Activated CD8-positive, alpha-beta T cell treated with anti-CD3 and anti-CD28 coated beads, Interleukin-2, amount 10 ng/mL, durations not matched to agents 7 days and 5 days (primary cell): Measurements from ENCODE around the gene POU2AF1. TPM values are rescaled to one million over a fixed set of nuclear protein-coding genes. Genes with fewer than 3 reads are reported as not detected.

Experiments
- ATAC-seq: fragments of 150-1000 bp; cut with Tn5 transposase; one replicate; pipeline ENCODE4 v1.10.0; 2021; ENCODE audit warnings: moderate library complexity
- CTCF ChIA-PET: fragments of 350-600 bp; sonication (Branson Sonifier 250); formaldehyde crosslinking; loops from one replicate; lab custom pipeline; 2021; ENCODE audit warnings: antibody characterized with exemption; lab: Charles Lee
- POLR2A ChIA-PET: fragments of 350-600 bp; sonication (Branson Sonifier 250); formaldehyde crosslinking; loops from one replicate; lab custom pipeline; 2021; ENCODE audit warnings: antibody characterized with exemption; lab: Charles Lee
- DNase-seq: peaks from one replicate; pipeline ENCODE4 v3.0.0-alpha.2; 2020
- H3K27ac Mint-ChIP-seq: one replicate; pipeline ENCODE4 v1.8.0; 2021; ENCODE audit warnings: mild to moderate bottlenecking, mixed read lengths
- H3K27me3 Mint-ChIP-seq: one replicate; pipeline ENCODE4 v1.8.0; 2021; ENCODE audit warnings: low read depth, mixed read lengths
- H3K36me3 Mint-ChIP-seq: one replicate; pipeline ENCODE4 v1.8.0; 2021; ENCODE audit warnings: low read depth, mixed read lengths
- H3K4me1 Mint-ChIP-seq: one replicate; pipeline ENCODE4 v1.8.0; 2021; ENCODE audit warnings: low read depth, mixed read lengths
- H3K4me3 Mint-ChIP-seq: one replicate; pipeline ENCODE4 v1.8.0; 2021; ENCODE audit warnings: mild to moderate bottlenecking, mixed read lengths
- H3K9me3 Mint-ChIP-seq: one replicate; pipeline ENCODE4 v1.8.0; 2022; ENCODE audit warnings: mixed read lengths; ENCODE audit not compliant: insufficient read depth
- total RNA-seq, 2 experiments: library from RNA; stranded (reverse); gene quantifications; one replicate each; pipeline ENCODE4 v1.2.3, GENCODE V29; 2021

The POU2AF1 gene
- total RNA-seq, 2 experiments from 2014 or later = 1.7 to 2.4 TPM

GRCh38 chr11:111351374-111352055 lies 27.6 kb downstream of the POU2AF1 start:
- no peaks in the 10 kb centered on the region for H3K36me3 Mint-ChIP-seq
- H3K9me3 Mint-ChIP-seq = no peaks in the 10 kb centered on the region
- H3K27ac Mint-ChIP-seq = no peak overlapping the region
- POLR2A ChIA-PET = interaction anchor here (0.6 kb wide), 1 partner anchor 19 kb away, joined by 3 read pairs; no protein-coding TSS in a partner anchor
- H3K27me3 Mint-ChIP-seq = peaks cover 12% of the 10 kb centered on the region
- no peak overlapping the region for H3K4me3 Mint-ChIP-seq
- H3K4me1 Mint-ChIP-seq = no peaks in the 10 kb centered on the region
- DNase-seq (no peak), ATAC-seq (no peak)
- CTCF ChIA-PET = interaction anchor here (1.5 kb wide), 1 partner anchor 78 kb away, joined by 4 read pairs; no protein-coding TSS in a partner anchor

- ChIA-PET POLR2A (no interaction called here), CTCF (interaction anchor here (1.5 kb wide), 1 partner anchor 79 kb away, joined by 4 read pairs; no protein-coding TSS in a partner anchor)
- Mint-ChIP-seq H3K9me3 (no peaks in the 10 kb centered on the region), H3K27me3 (peaks cover 12% of the 10 kb centered on the region), H3K27ac (no peak overlapping the region), H3K4me3 (no peak overlapping the region), H3K4me1 (no peaks in the 10 kb centered on the region), H3K36me3 (no peaks in the 10 kb centered on the region)
- no peak for ATAC-seq
- DNase-seq = no peak
These were observed 28.3 kb downstream of the POU2AF1 start for GRCh38 chr11:111350811-111351210.

- CTCF ChIA-PET = interaction anchor here (1.3 kb wide), 2 partner anchors 13 to 79 kb away, joined by 3 read pairs; no protein-coding TSS in a partner anchor
- Mint-ChIP-seq H3K4me1 (no peaks in the 10 kb centered on the region), H3K27ac (no peak overlapping the region), H3K4me3 (no peak overlapping the region), H3K36me3 (no peaks in the 10 kb centered on the region), H3K27me3 (peaks cover 15% of the 10 kb centered on the region), H3K9me3 (no peaks in the 10 kb centered on the region)
- DNase-seq (no peak), ATAC-seq (no peak)
- POLR2A ChIA-PET = no interaction called here
These were observed 29.8 kb downstream of the POU2AF1 start for GRCh38 chr11:111349191-111349695.

GRCh38 chr11:111348147-111348546 lies 30.9 kb downstream of the POU2AF1 start:
- Mint-ChIP-seq H3K27ac (no peak overlapping the region), H3K9me3 (no peaks in the 10 kb centered on the region), H3K4me1 (no peaks in the 10 kb centered on the region), H3K27me3 (peaks cover 15% of the 10 kb centered on the region), H3K36me3 (no peaks in the 10 kb centered on the region), H3K4me3 (no peak overlapping the region)
- no peak for DNase-seq
- CTCF ChIA-PET = interaction anchor here (1.3 kb wide), 1 partner anchor 12 kb away, joined by 3 read pairs; no protein-coding TSS in a partner anchor
- no peak for ATAC-seq
- POLR2A ChIA-PET = no interaction called here

GRCh38 chr11:111347723-111348115 lies 31.4 kb downstream of the POU2AF1 start:
- ATAC-seq (no peak), DNase-seq (no peak)
- H3K27ac Mint-ChIP-seq = no peak overlapping the region
- CTCF ChIA-PET = no interaction called here
- no peaks in the 10 kb centered on the region for H3K4me1 Mint-ChIP-seq
- H3K36me3 Mint-ChIP-seq = no peaks in the 10 kb centered on the region
- POLR2A ChIA-PET = interaction anchor here (0.7 kb wide), 1 partner anchor 905 kb away, joined by 4 read pairs; no protein-coding TSS in a partner anchor
- H3K9me3 Mint-ChIP-seq = no peaks in the 10 kb centered on the region
- H3K4me3 Mint-ChIP-seq = no peak overlapping the region
- H3K27me3 Mint-ChIP-seq = peaks cover 15% of the 10 kb centered on the region

GRCh38 chr11:111347002-111347722 lies 31.9 kb downstream of the POU2AF1 start:
- Mint-ChIP-seq H3K36me3 (no peaks in the 10 kb centered on the region), H3K4me3 (no peak overlapping the region), H3K27me3 (peaks cover 19% of the 10 kb centered on the region), H3K9me3 (no peaks in the 10 kb centered on the region), H3K27ac (no peak overlapping the region), H3K4me1 (no peaks in the 10 kb centered on the region)
- DNase-seq = no peak
- ChIA-PET CTCF (no interaction called here), POLR2A (interaction anchor here (0.7 kb wide), 1 partner anchor 905 kb away, joined by 4 read pairs; no protein-coding TSS in a partner anchor)
- ATAC-seq = no peak

- ChIA-PET CTCF (no interaction called here), POLR2A (no interaction called here)
- Mint-ChIP-seq H3K9me3 (peaks cover 10% of the 10 kb centered on the region), H3K27me3 (peaks cover 9% of the 10 kb centered on the region), H3K36me3 (peaks cover 3% of the 10 kb centered on the region), H3K4me1 (no peaks in the 10 kb centered on the region), H3K4me3 (no peak overlapping the region), H3K27ac (no peak overlapping the region)
- no peak for ATAC-seq
- DNase-seq = no peak
These were observed 35.0 kb downstream of the POU2AF1 start for GRCh38 chr11:111344032-111344431.

GRCh38 chr11:111342329-111342728 lies 36.7 kb downstream of the POU2AF1 start:
- peaks cover 7% of the 10 kb centered on the region for H3K27me3 Mint-ChIP-seq
- H3K27ac Mint-ChIP-seq = no peak overlapping the region
- no peaks in the 10 kb centered on the region for H3K4me1 Mint-ChIP-seq
- peaks cover 3% of the 10 kb centered on the region for H3K36me3 Mint-ChIP-seq
- no peak overlapping the region for H3K4me3 Mint-ChIP-seq
- ChIA-PET POLR2A (no interaction called here), CTCF (no interaction called here)
- DNase-seq (no peak), ATAC-seq (no peak)
- H3K9me3 Mint-ChIP-seq = peaks cover 10% of the 10 kb centered on the region

- H3K9me3 Mint-ChIP-seq = peaks cover 10% of the 10 kb centered on the region
- H3K27ac Mint-ChIP-seq = no peak overlapping the region
- ChIA-PET POLR2A (no interaction called here), CTCF (interaction anchor here (1.8 kb wide), 1 partner anchor 89 kb away, joined by 5 read pairs; no protein-coding TSS in a partner anchor)
- H3K4me3 Mint-ChIP-seq = no peak overlapping the region
- ATAC-seq (no peak), DNase-seq (no peak)
- peaks cover 4% of the 10 kb centered on the region for H3K27me3 Mint-ChIP-seq
- H3K4me1 Mint-ChIP-seq = no peaks in the 10 kb centered on the region
- peaks cover 3% of the 10 kb centered on the region for H3K36me3 Mint-ChIP-seq
These were observed 39.2 kb downstream of the POU2AF1 start for GRCh38 chr11:111339758-111340388.

GRCh38 chr11:111336582-111337256 lies 42.4 kb downstream of the POU2AF1 start:
- H3K4me3 Mint-ChIP-seq = no peak overlapping the region
- ChIA-PET POLR2A (no interaction called here), CTCF (interaction anchor here (1.3 kb wide), 1 partner anchor 12 kb away, joined by 3 read pairs; no protein-coding TSS in a partner anchor)
- no peak overlapping the region for H3K27ac Mint-ChIP-seq
- H3K4me1 Mint-ChIP-seq = no peaks in the 10 kb centered on the region
- H3K27me3 Mint-ChIP-seq = peaks cover 3% of the 10 kb centered on the region
- DNase-seq (no peak), ATAC-seq (no peak)
- peaks cover 10% of the 10 kb centered on the region for H3K9me3 Mint-ChIP-seq
- H3K36me3 Mint-ChIP-seq = peaks cover 3% of the 10 kb centered on the region

GRCh38 chr11:111336062-111336461 lies 43.0 kb downstream of the POU2AF1 start:
- peaks cover 10% of the 10 kb centered on the region for H3K9me3 Mint-ChIP-seq
- DNase-seq = no peak
- no peaks in the 10 kb centered on the region for H3K4me1 Mint-ChIP-seq
- peaks cover 3% of the 10 kb centered on the region for H3K36me3 Mint-ChIP-seq
- CTCF ChIA-PET = interaction anchor here (1.3 kb wide), 1 partner anchor 13 kb away, joined by 3 read pairs; no protein-coding TSS in a partner anchor
- H3K27ac Mint-ChIP-seq = no peak overlapping the region
- peaks cover 3% of the 10 kb centered on the region for H3K27me3 Mint-ChIP-seq
- no peak overlapping the region for H3K4me3 Mint-ChIP-seq
- POLR2A ChIA-PET = no interaction called here
- no peak for ATAC-seq
